Astrocyte (in vitro differentiated cells and primary cell): ENCODE data around the gene CDKN1A. TPM values are rescaled to one million over a fixed set of nuclear protein-coding genes. Genes with fewer than 3 reads are reported as not detected.

Experiments used
- DNase-seq: peaks from one replicate; pipeline ENCODE4 v3.0.0-alpha.2; 2010; ENCODE audit warnings: low read depth
- FAIRE-seq: peaks from 2 replicates; lab custom pipeline; 2011; peaks lifted over from hg19 to GRCh38; lab: Jason Lieb, UNC
- H2AFZ ChIP-seq: 2 replicates; pipeline ENCODE4 v1.6.0; 2012; ENCODE audit warnings: low read depth, low read length, inconsistent platforms
- H3K27ac ChIP-seq: 2 replicates; pipeline ENCODE4 v1.5.1; 2011; ENCODE audit warnings: low read depth, low read length, inconsistent platforms
- H3K27me3 ChIP-seq: 2 replicates; pipeline ENCODE4 v1.6.0; 2011; ENCODE audit warnings: low read length, inconsistent platforms; ENCODE audit not compliant: insufficient read depth
- H3K36me3 ChIP-seq: 2 replicates; pipeline ENCODE4 v1.5.1; 2011; ENCODE audit warnings: low read length, inconsistent platforms; ENCODE audit not compliant: insufficient read depth
- H3K4me1 ChIP-seq: 2 replicates; pipeline ENCODE4 v1.5.1; 2011; ENCODE audit warnings: low read length, inconsistent platforms; ENCODE audit not compliant: insufficient read depth
- H3K4me2 ChIP-seq: 2 replicates; pipeline ENCODE4 v1.6.0; 2012; ENCODE audit warnings: low read length, inconsistent platforms
- H3K4me3 ChIP-seq: 2 replicates; pipeline ENCODE4 v1.5.1; 2011; ENCODE audit warnings: low read depth, mild to moderate bottlenecking, low read length, inconsistent platforms; ENCODE audit not compliant: insufficient read depth
- H3K79me2 ChIP-seq: 2 replicates; pipeline ENCODE4 v1.6.0; 2012; ENCODE audit warnings: mild to moderate bottlenecking, low read length, inconsistent platforms; ENCODE audit not compliant: insufficient read depth
- H3K9ac ChIP-seq: 2 replicates; pipeline ENCODE4 v1.6.0; 2012; ENCODE audit warnings: mild to moderate bottlenecking, low read length, inconsistent platforms
- H3K9me3 ChIP-seq: 2 replicates; pipeline ENCODE4 v1.5.1; 2012; ENCODE audit warnings: low read depth, mild to moderate bottlenecking, low read length, inconsistent platforms; ENCODE audit not compliant: insufficient read depth
- H4K20me1 ChIP-seq: 2 replicates; pipeline ENCODE4 v1.6.0; 2012; ENCODE audit warnings: low read length, inconsistent platforms; ENCODE audit not compliant: insufficient read depth
- H3K27ac Mint-ChIP-seq: one replicate; pipeline ENCODE4 v1.8.0; 2021; ENCODE audit warnings: mild to moderate bottlenecking, mixed read lengths; ENCODE audit not compliant: unreplicated experiment
- H3K27me3 Mint-ChIP-seq: one replicate; pipeline ENCODE4 v1.8.0; 2021; ENCODE audit warnings: low read depth, mixed read lengths; ENCODE audit not compliant: unreplicated experiment
- H3K36me3 Mint-ChIP-seq: one replicate; pipeline ENCODE4 v1.8.0; 2021; ENCODE audit warnings: low read depth, mixed read lengths; ENCODE audit not compliant: unreplicated experiment
- H3K4me1 Mint-ChIP-seq: one replicate; pipeline ENCODE4 v1.8.0; 2021; ENCODE audit warnings: low read depth, mixed read lengths; ENCODE audit not compliant: unreplicated experiment
- H3K4me3 Mint-ChIP-seq: one replicate; pipeline ENCODE4 v1.8.0; 2021; ENCODE audit warnings: mild to moderate bottlenecking, moderate library complexity, mixed read lengths; ENCODE audit not compliant: unreplicated experiment
- H3K9me3 Mint-ChIP-seq: one replicate; pipeline ENCODE4 v1.8.0; 2021; ENCODE audit warnings: mild to moderate bottlenecking, mixed read lengths; ENCODE audit not compliant: unreplicated experiment
- CTCF ChIP-seq: IDR thresholded peaks from 2 replicates; pipeline ENCODE4 v1.5.1; 2011; ENCODE audit warnings: low read depth, mild to moderate bottlenecking, inconsistent platforms, low read length, moderate library complexity; ENCODE audit not compliant: insufficient read depth
- EZH2 ChIP-seq: IDR thresholded peaks from 2 replicates; pipeline ENCODE4 v1.6.1; 2012; ENCODE audit warnings: mild to moderate bottlenecking, low read length, inconsistent platforms; ENCODE audit not compliant: insufficient read depth
- total RNA-seq: library from RNA; stranded (reverse); gene quantifications from 2 replicates; pipeline ENCODE4 v1.2.1, GENCODE V29; 2021

CDKN1A gene
- total RNA-seq, 1 donor from 2014 or later, result 1,014 TPM

DNA sequence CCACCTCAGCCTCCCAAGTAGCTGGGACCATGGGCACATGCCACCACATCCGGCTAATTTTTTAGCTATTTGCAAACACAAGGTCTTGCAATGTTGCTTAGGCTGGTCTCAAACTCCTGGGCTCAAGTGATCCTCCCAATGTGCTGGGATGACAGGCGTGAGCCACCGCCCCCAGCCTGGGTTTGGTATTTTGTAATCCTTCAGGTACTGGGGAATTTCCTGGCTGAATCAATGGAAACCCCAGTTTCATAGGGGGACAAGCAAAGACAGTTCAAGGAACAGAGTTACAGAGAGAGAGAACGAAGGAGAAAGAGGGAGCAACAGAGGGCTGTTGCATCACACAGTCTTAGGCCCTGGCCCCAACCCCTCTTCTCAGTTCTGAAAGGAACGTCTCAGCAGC lies 54.8 kb downstream of the CDKN1A start:
- H4K20me1 ChIP-seq, result no peaks in the 10 kb centered on the region
- H3K4me2 ChIP-seq, result no peak overlapping the region
- FAIRE-seq, result no peak
- DNase-seq, result no peak
- H3K36me3 ChIP-seq, result no peaks in the 10 kb centered on the region
- no peak overlapping the region for H3K27ac Mint-ChIP-seq
- H3K79me2 ChIP-seq, result no peaks in the 10 kb centered on the region
- peaks cover 6% of the 10 kb centered on the region for H3K4me1 ChIP-seq
- H3K4me3 ChIP-seq, result no peak overlapping the region
- H3K4me1 Mint-ChIP-seq, result peaks cover 11% of the 10 kb centered on the region
- H3K27ac ChIP-seq, result no peak overlapping the region
- no peaks in the 10 kb centered on the region for H3K36me3 Mint-ChIP-seq
- H3K9me3 ChIP-seq, result no peaks in the 10 kb centered on the region
- no peak overlapping the region for H3K9ac ChIP-seq
- H2AFZ ChIP-seq, result no peak overlapping the region
- H3K9me3 Mint-ChIP-seq, result no peaks in the 10 kb centered on the region
- TF ChIP-seq CTCF, result no peak
- TF ChIP-seq EZH2, result no peak
- H3K27me3 Mint-ChIP-seq, result peaks cover 23% of the 10 kb centered on the region
- H3K27me3 ChIP-seq, result peaks cover 2% of the 10 kb centered on the region
- H3K4me3 Mint-ChIP-seq, result no peak overlapping the region

DNA sequence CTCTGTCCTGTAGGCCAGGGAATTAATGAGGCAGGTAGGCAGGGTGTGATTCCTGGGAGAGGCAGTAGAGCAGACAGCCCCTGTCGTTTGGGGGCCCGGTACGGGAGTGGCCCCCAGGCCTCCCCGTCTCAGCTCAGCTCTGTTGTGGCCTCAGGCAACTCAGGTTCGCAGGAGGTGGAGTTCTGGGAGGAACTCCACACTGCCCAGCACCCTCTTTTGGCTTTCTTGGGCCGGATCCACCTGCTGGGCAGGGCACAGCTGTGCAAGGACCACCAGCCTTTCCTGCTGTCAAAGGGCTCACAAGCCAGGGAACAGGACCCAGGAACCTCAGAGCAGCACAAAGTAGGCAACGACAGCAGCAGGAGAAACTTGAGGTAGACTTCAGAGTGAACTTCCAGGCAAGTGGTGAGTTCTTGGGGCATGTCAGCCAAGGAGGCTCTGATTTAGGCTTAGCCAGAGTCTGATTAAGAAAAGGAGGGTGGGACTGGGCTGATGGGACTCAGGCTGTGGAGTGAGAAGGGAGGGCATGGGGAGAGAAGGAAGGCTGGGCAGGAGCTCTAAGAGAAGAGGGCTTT lies 56.1 kb downstream of the CDKN1A start:
- DNase-seq, result no peak
- H3K4me1 ChIP-seq, result peaks cover 6% of the 10 kb centered on the region
- no peaks in the 10 kb centered on the region for H3K79me2 ChIP-seq
- H3K9me3 ChIP-seq, result no peaks in the 10 kb centered on the region
- H3K36me3 ChIP-seq, result no peaks in the 10 kb centered on the region
- H3K27ac Mint-ChIP-seq, result peak overlapping the region; percentile 41
- FAIRE-seq, result no peak
- H3K4me3 Mint-ChIP-seq, result no peak overlapping the region
- H3K4me1 Mint-ChIP-seq, result peaks cover 5% of the 10 kb centered on the region
- no peaks in the 10 kb centered on the region for H3K36me3 Mint-ChIP-seq
- H3K4me3 ChIP-seq, result peak overlapping the region; percentile 21
- peaks cover 32% of the 10 kb centered on the region for H3K27me3 Mint-ChIP-seq
- H3K9me3 Mint-ChIP-seq, result no peaks in the 10 kb centered on the region
- H3K4me2 ChIP-seq, result peak overlapping the region; percentile 66
- H2AFZ ChIP-seq, result peak overlapping the region; percentile 58
- no peak overlapping the region for H3K27ac ChIP-seq
- TF ChIP-seq CTCF (no peak), EZH2 (no peak)
- no peaks in the 10 kb centered on the region for H4K20me1 ChIP-seq
- peak overlapping the region; percentile 12 for H3K9ac ChIP-seq
- H3K27me3 ChIP-seq, result peaks cover 2% of the 10 kb centered on the region
